HG03558 (cell line): ENCODE measurements around the gene CRIP3.
"Not testable (repeated sequence)": the region's sequence is repeated elsewhere in the genome, so short reads cannot be mapped to it uniquely, and the experiment has no call there.

Source experiments
- ATAC-seq: cut with Tn5 transposase; IDR thresholded peaks from one replicate; pipeline ENCODE4 v1.9.1; 2021; ENCODE audit warnings: moderate number of reproducible peaks; ENCODE audit not compliant: unreplicated experiment; ENCODE audit errors: extremely low read depth

The CRIP3 gene

DNA sequence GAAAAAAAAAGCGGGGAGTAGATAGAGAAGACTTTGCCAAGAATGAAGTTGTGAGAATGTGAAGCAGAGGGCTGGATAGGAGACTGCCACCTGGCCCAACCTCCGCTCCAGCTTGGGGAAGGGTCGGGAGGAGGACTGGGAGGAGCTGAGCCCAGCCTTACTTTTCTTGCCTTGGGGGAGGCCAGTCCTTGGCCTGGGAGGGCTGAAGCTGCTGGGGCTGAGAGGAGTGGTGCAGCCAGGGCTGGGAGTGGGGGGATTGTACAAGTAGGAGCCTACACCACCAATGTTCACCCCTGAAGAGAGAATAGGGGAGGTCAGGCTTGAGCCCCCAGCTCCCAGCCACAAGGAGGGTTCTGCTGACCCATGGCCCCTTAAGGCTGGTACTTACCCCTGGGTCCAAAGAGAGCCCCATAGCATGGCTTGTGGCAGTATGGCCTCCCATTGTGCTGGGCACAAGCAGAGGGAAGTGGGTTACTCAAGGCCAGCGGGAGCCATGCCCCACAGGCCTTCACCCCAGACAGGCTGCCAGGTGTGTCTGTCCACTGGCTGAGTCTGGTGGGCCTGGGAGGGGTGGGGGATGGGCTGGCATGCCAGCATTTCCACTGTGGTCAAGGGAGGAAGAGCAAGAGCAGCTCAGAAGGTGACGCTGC is 1.1 kb downstream of the CRIP3 start:
- ATAC-seq = no peak

DNA sequence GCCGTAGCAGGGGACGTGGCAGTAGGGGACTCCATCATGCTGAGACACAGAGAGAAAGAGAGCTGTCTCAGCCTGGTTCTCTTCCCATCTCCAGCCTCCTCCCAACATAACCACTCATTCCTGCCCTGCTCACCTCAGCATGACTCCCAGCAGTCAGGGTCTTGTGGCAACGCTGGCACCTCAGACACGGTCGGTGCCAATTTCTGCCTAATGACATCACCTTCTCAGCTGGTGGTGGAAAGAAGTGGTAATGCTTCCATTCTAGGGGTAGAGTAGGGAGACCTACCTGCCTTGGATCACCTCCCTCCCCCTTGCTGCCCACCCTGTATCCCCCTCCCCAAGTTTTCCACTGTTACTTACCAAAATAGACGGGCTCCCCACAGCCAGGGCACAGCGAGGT is 2.5 kb downstream of the CRIP3 start:
- no peak for ATAC-seq

DNA sequence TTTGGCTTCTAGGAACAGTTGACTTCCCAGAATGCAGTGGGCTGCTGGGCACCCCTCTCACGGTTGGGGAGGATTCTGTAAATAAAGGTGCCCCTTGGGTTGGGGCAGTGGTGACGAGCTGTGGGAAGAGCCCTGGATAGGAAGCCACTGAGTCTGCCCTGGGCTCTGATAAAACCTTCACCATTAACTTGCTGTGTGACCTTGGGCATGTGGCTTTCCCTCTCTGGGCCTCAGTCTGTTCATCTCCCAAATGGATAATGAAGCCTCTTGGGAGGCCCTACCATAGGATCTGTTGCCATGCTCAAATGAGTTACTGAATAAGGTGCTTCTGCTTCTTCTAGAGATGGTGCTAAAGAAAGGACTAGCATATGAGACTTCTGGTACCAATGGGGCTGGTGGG is 3.7 kb downstream of the CRIP3 start:
- no peak for ATAC-seq

DNA sequence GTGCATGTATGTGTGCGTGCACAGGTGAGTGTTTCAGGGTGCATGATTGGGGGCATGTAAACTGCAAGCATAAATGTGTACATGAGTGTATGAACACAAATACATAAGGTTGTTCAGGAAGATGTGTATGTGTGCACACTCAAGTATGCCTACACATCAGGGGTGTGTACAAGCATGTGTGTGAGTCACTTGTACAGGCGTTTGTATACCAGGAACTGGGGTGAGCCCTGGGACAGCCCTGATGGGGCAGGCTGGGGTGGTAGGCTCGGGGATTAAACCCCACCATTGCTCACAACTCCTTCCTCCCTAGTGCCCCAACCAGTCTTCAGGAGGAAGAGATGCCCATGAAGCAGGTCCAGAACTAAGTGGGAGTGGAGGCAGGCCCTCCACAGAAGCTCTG is 4.3 kb downstream of the CRIP3 start:
- no peak for ATAC-seq

DNA sequence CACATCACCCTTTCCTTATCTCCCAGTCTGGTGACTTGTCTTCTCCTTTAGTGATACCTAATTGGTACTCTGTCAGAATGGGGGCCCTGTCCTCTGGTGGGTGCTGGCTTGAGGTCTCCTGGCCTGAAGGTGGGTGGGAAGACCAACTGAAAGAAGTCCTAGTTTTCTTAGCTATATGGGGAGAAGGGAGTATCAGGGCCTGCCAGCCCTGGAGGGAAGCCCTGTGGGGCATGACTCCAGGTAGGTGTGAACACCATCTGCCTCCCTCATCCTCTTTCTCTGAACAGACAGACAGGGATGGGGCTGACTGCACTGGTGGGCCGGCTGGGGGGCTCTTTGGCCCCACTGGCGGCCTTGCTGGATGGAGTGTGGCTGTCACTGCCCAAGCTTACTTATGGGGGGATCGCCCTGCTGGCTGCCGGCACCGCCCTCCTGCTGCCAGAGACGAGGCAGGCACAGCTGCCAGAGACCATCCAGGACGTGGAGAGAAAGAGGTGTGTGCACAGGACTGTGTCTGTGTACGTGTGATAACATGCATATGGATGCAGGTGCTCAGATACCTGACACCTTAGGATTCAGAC is 4.8 kb downstream of the CRIP3 start:
- no peak for ATAC-seq

DNA sequence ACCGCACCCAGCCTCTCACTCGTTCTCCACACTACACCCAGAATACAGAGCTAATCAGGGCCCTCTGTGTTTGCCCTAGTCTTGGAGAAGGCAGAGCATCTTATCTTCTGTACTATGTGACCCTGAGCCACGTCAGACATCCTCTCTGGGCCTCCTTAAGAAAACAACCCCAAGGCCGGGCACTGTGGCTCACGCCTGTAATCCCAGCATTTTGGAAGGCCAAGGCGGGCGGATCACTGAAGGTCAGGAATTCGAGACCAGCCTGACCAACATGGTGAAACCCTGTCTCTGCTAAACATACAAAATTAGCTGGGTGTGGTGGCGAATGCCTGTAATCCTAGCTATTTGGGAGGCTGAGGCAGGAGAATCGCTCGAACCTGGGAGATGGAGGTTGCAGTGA is 5.6 kb downstream of the CRIP3 start:
- not testable (repeated sequence) for ATAC-seq

DNA sequence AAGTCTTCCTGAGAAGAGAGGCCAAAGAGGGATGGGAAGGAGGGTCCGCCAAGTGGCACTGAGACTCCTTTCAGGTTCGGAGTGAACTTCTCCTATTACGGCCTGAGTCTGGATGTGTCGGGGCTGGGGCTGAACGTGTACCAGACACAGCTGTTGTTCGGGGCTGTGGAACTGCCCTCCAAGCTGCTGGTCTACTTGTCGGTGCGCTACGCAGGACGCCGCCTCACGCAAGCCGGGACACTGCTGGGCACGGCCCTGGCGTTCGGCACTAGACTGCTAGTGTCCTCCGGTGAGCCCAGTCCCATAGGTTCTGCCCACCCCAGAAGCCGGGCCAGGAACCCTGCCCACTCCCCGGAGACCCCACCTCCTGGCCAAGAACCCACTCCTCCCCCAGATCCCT is 6.5 kb downstream of the CRIP3 start:
- ATAC-seq = no peak

DNA sequence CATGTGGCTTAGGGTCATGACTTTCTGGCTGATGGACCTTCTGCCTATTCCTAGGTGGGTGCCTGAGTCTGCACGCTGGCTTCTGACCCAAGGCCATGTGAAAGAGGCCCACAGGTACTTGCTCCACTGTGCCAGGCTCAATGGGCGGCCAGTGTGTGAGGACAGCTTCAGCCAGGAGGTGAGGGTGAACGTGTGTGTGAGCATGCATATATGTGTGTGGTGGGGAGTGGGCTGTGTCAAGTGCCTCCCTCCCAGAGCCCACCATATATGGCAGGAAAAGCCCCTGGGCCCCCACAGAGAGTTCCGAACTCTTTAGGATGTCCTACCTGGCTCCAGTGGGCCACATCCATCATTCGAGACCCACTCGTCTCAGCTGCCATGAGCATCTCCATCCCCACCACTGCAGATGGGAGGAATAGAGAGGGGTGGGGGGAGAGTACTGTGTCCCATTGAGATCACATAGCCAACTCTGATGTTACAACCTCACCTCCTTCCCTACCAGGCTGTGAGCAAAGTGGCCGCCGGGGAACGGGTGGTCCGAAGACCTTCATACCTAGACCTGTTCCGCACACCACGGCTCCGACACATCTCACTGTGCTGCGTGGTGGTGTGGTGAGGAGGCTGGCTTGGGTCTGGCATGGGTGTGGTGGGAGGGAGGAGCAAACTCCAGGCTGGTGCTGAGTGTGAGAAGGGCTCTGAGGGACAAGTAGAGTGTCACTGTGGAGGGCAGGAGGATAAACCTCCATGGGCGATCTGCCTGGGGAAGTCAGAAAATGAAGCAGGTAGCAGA is 7.3 kb downstream of the CRIP3 start:
- ATAC-seq = no peak

DNA sequence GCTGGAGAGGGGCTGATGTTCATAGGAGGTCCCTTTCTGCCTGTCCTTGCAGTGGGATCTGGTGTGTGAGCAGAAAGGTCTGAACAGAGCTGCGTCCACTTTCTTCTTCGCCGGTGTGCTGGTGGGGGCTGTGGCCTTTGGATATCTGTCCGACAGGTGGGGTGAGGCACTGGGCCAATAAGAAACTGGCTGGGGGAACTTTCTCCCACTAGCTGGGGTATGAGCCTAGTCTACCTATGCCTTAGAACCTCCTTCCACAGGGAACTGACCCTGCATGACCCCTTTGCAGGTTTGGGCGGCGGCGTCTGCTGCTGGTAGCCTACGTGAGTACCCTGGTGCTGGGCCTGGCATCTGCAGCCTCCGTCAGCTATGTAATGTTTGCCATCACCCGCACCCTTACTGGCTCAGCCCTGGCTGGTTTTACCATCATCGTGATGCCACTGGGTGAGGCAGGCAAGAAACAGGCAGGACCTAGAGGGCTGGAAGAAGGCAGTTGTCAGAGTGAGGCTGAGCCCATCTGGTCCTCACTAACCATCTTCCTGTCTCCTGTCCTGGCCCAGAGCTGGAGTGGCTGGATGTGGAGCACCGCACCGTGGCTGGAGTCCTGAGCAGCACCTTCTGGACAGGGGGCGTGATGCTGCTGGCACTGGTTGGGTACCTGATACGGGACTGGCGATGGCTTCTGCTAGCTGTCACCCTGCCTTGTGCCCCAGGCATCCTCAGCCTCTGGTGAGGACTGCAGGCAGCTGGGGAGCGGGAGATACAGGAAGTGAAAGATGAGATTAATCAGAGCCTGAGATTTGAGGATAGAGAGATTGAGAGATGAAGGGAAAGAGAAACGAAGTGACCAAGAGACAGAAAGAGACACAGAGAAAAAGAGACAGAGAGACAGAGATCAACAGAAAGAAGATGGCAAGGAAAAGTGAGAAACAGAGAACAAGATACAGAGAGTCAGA is 9.0 kb downstream of the CRIP3 start:
- no peak for ATAC-seq

DNA sequence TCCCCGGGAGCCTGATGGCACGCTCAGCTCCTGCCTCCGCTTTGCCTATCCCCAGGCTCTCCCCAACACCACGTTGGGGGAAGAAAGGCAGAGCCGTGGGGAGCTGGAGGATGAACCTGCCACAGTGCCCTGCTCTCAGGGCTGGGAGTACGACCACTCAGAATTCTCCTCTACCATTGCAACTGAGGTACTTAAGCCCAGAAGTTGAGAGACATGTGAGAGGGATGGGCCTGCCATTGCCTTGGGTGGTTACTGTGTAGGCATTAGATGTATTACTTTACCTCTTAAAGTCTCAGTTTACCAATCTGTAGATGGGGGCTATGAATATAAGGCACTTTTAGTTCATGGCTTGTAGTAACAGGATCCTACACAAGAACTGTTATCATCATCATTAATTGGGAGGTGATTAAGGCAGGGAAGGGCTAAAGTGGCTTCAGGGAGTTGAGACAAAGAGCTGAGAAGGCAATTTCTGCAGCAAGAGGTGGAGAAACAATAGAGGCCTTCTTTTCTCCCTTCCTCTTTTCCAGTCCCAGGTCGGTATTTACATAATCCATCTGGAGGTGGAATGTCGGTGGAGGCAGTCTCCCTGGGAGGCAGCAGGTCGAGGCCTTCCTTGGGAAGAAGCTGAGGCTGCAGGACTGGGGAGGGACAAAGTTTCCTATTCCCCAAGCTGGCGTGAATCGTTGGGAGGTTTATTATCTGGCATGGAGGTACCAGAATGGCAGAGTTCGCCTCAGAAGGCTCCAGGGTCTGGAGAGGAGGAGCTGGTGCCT is 9.9 kb downstream of the CRIP3 start:
- no peak for ATAC-seq

DNA sequence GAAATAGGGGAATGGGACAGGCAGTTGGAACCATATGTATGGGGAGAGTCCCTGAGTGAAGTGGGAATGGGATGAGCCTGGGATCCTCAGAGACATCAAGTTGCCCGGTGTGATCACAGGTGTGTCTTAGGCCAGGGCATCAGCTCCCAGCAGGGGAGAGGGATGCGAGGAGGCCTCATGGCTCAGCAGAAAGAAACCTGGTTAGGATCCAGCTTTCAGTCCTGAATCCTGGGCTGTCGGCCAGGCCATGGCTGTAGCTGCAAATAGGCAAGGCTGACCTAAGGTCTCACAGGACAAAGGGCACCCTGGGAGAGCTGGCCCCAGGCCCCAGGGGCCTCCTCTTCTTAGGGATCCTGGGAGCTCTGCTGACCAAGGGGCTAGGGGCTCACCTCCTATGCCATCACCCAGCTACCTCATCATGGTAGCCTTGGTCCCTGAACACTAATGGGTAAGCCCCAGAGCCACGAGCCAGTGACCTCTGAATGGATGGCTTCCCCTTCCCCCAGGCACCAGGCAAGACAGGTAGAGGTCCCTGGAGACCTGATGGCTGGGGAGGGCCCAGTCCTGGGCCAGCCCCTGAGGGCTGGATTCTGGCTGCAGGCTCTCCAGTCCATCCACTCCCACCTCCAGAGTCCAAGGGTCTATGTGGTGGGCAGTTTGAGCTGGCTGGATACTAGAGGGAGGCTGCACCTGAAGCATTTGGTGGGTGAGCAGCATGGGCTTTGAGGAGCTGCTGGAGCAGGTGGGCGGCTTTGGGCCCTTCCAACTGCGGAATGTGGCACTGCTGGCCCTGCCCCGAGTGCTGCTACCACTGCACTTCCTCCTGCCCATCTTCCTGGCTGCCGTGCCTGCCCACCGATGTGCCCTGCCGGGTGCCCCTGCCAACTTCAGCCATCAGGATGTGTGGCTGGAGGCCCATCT is 10.7 kb downstream of the CRIP3 start, which contains the start of gene SLC22A7:
SLC22A7 (plus strand) TSS at position 617 of the 921 bp plus-strand sequence; CDS start at position 716, 99 bp downstream.
- ATAC-seq = no peak

DNA sequence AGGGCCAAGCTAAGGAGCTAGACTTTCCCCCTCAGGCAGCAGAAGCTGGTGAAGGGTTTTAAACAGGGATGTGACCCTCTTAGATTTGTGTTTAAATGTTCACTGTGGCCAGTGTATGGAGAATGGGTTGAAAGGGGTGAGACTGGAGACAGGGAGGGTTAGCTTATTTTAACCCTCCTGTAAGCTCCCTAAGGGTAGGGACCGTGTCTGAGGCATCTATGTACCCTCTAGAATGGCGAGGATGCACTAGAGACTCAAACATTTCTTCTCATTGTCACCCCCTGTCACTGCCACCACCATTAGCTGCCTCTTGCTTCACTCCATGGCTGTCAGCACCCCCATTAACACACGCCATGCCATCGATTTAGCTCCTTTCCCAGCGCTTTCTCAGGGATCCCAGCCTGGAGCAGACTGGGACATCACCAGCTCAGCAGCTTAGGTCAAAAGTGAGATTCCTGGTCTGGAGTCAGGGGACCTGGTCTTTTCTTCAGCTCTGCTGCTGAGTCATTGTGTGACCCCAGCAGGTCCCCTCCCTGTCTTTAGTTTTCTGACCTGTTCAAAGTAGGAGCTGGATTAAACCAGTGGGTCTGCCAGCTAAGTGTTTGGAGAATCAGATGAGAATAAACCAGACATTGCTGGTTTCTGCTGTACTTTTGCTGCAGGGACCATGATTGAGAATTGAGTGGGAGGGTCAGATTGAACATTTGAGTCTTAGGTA is 11.7 kb downstream of the CRIP3 start:
- no peak for ATAC-seq

DNA sequence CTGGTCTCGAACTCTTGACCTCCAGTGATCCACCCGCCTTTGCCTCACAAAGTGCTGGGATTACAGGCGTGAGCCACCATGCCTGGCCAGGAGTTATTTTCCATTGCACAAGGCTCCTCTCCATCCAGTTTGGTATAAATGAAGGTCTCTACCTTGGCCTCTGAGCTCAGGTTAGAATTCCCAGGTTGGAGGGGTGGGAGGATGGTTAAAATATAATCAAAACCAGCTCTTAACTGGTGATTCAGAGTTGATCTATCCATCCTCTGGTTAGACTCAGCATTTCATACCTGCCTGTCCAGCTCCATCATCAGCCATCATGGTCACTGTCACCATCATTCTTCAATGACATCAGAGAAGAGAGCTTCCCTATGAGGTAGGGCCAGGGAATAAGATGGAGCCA is 13.2 kb downstream of the CRIP3 start:
- ATAC-seq = no peak

DNA sequence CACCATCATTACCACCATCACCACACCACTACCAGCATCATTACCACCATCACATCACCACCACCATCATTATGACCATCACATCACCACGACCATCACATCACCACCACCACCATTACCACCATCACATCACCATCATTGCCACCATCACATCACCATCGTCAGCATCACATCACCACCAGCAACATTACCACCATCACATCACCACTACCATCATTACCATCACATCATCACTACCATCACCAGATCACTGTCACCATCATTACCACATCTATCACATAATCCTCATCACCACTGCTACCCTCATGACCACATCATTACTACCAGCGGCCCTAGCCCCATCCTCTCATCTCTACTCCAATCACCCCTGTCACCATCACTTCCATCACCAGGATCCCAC is 14.1 kb downstream of the CRIP3 start:
- no peak for ATAC-seq

DNA sequence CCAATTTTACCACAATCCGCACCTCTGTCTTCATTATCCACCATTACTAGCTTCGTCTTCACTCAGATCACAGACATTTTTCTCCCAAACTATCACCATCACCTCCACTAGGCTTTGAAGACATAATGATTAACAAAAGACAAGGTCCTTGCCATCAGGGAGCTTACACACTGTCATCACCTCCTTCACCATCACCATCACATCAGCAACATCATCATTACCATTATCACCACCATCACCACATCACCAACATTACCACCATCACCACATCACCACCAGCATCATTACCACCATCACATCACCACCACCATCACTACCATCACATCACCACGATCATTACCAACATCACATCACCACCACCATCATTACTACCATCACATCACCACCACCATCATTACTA is 14.9 kb downstream of the CRIP3 start:
- no peak for ATAC-seq

DNA sequence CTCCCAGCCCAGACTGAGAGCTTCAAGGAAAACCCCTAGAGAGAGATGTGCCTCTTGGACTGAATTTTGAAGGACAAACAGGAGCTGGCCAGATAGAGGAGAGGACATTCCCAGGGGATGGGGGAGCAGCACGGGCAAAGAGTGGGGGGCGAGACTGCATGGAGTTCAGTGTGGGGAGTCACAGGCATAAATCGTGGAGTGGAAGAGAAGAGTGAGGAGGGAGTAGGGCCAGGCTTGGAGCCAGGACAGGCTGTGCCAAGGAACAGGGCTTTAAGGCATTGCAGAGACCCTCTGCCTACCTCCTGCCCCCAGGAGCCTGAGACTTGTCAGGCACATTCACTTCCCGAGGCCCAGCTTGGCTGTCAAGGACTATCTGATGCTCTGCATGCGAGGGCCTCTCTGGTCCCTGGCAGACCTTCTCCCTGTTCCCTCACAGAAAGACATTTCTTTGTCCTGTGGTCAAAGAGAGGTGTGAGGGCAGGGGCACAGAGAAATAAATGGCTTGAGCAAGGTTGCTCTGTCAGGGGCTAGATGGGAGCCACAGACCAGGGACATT is 15.8 kb downstream of the CRIP3 start:
- no peak for ATAC-seq

DNA sequence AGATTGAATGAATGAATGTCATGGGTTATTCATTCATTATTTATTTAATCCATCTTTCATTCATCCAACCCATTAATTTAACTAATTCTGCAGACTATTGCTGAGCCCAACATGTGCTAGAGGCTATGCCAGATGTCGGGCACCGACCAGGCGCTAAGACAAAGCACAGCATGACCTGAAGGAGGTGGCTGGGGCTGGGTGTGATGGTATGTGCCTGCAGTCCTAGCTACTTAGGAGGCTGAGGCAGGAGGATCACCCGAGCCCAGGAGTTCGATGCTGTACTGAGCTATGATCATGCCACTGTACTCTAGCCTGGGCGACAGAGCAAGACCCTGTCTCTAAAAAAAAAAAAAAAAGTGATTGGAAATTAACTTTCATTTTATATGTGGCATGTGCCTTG is 16.3 kb downstream of the CRIP3 start:
- no peak for ATAC-seq

DNA sequence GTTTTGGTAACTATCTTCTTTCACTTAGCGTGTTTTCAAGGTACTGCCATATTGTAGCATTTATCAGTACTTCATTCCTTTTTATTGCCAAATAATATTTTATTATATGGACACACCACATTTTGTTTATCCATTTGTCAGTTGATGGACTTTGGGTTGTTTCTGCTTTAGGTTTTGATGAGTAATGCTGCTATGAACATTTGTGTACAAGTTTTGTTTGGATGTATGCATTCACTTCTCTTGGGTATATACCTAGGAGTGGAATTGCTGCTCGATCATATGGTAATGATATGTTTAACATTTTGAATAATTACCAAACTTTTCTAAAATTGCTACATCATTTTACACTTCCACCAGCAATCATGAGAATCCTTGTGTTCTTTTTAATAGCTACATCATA is 16.9 kb downstream of the CRIP3 start:
- ATAC-seq = no peak
